NT2/D1 (cell line): Measurements from ENCODE around the gene ACSL1.
"Not testable (repeated sequence)": the region's sequence is repeated elsewhere in the genome, so short reads cannot be mapped to it uniquely, and the experiment has no call there.

ENCODE experiments used
- DNase-seq: peaks from one replicate; pipeline ENCODE4 v3.0.0-alpha.2; 2011; ENCODE audit warnings: low read depth, low spot score
- H3K27me3 ChIP-seq: 2 replicates; pipeline ENCODE4 v1.6.0; 2011; ENCODE audit warnings: mild to moderate bottlenecking; ENCODE audit not compliant: insufficient read length, insufficient read depth
- H3K36me3 ChIP-seq: 2 replicates; pipeline ENCODE4 v1.6.1; 2011; ENCODE audit warnings: mild to moderate bottlenecking, low read length, mixed read lengths; ENCODE audit not compliant: insufficient read depth, insufficient read length
- H3K4me1 ChIP-seq: 2 replicates; pipeline ENCODE4 v1.5.1; 2011; ENCODE audit not compliant: insufficient read depth, insufficient read length
- H3K4me3 ChIP-seq: 2 replicates; pipeline ENCODE4 v1.5.1; 2011; ENCODE audit warnings: low read depth; ENCODE audit not compliant: insufficient read length
- H3K9ac ChIP-seq: 2 replicates; pipeline ENCODE4 v1.6.0; 2011; ENCODE audit warnings: low read depth; ENCODE audit not compliant: insufficient read length
- H3K9me3 ChIP-seq: 2 replicates; pipeline ENCODE4 v1.5.1; 2011; ENCODE audit warnings: mild to moderate bottlenecking, low read length; ENCODE audit not compliant: insufficient read depth
- SUZ12 ChIP-seq: IDR thresholded peaks from 2 replicates; pipeline ENCODE4 v1.6.1; 2011; ENCODE audit not compliant: insufficient read length, insufficient read depth; ENCODE audit errors: extremely low read depth
- YY1 ChIP-seq: IDR thresholded peaks from 2 replicates; pipeline ENCODE4 v1.6.1; 2011; ENCODE audit not compliant: insufficient read length, insufficient read depth
- ZNF274 ChIP-seq: IDR thresholded peaks from 2 replicates; pipeline ENCODE4 v1.6.1; 2011; ENCODE audit warnings: mild to moderate bottlenecking, low read depth, low read length

Gene ACSL1

GRCh38 chr4:184782731-184783373 is 42.9 kb downstream of the ACSL1 start:
- no peak overlapping the region for H3K4me3 ChIP-seq
- peaks cover 2% of the 10 kb centered on the region for H3K4me1 ChIP-seq
- H3K36me3 ChIP-seq = no peaks in the 10 kb centered on the region
- TF ChIP-seq SUZ12 = no peak
- no peak for TF ChIP-seq ZNF274
- no peak for TF ChIP-seq YY1
- 0 out of 2 replicates have a peak, but pooled peaks cover 6% of the 10 kb centered on the region for H3K9me3 ChIP-seq
- DNase-seq = no peak
- H3K27me3 ChIP-seq = no peaks in the 10 kb centered on the region
- H3K9ac ChIP-seq = peak overlapping the region; percentile 21

- H3K9ac ChIP-seq, H3K9me3 ChIP-seq, DNase-seq, H3K4me1 ChIP-seq, H3K36me3 ChIP-seq, H3K27me3 ChIP-seq, H3K4me3 ChIP-seq: not testable (repeated sequence)
Observed at GRCh38 chr4:184779160-184779559, 46.6 kb downstream of the ACSL1 start.

DNA sequence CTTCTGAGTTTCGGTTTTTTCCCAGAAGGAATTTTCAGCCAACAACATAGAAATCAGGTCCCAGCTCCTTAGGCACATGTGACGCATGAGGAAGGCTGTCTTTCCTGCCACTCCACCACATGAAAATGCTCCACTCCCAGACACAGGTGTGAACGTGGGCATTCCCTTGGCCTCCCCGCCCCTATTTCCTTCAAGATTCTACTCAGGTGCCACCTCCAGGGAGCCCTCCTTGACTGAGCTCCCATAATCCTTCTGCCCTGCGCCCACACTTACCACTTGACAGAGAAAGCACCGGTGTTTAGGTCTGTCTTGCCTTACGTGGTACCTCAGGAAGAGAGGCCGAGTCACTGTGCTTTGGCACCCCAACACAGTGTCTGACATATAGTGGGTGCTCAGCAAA is 47.4 kb downstream of the ACSL1 start:
- TF ChIP-seq ZNF274 (no peak), YY1 (no peak), SUZ12 (no peak)
- no peaks in the 10 kb centered on the region for H3K27me3 ChIP-seq
- no peak overlapping the region for H3K9ac ChIP-seq
- no peaks in the 10 kb centered on the region for H3K36me3 ChIP-seq
- 0 out of 2 replicates have a peak, but pooled peaks cover 6% of the 10 kb centered on the region for H3K9me3 ChIP-seq
- no peak for DNase-seq
- peaks cover 2% of the 10 kb centered on the region for H3K4me1 ChIP-seq
- no peak overlapping the region for H3K4me3 ChIP-seq

GRCh38 chr4:184776821-184777220 is 48.9 kb downstream of the ACSL1 start:
- H3K9ac ChIP-seq = no peak overlapping the region
- DNase-seq = no peak
- no peaks in the 10 kb centered on the region for H3K36me3 ChIP-seq
- no peaks in the 10 kb centered on the region for H3K4me1 ChIP-seq
- H3K4me3 ChIP-seq = no peak overlapping the region
- TF ChIP-seq ZNF274 (no peak), YY1 (no peak), SUZ12 (no peak)
- H3K9me3 ChIP-seq = 0 out of 2 replicates have a peak, but pooled peaks cover 6% of the 10 kb centered on the region
- H3K27me3 ChIP-seq = no peaks in the 10 kb centered on the region

GRCh38 chr4:184775854-184776555 is 49.8 kb downstream of the ACSL1 start:
- no peaks in the 10 kb centered on the region for H3K36me3 ChIP-seq
- TF ChIP-seq SUZ12 = no peak
- no peak for TF ChIP-seq ZNF274
- no peak for TF ChIP-seq YY1
- H3K4me1 ChIP-seq = no peaks in the 10 kb centered on the region
- no peak overlapping the region for H3K4me3 ChIP-seq
- H3K9me3 ChIP-seq = 0 out of 2 replicates have a peak, but pooled peaks cover 6% of the 10 kb centered on the region
- H3K27me3 ChIP-seq = no peaks in the 10 kb centered on the region
- H3K9ac ChIP-seq = no peak overlapping the region
- DNase-seq = no peak

DNA sequence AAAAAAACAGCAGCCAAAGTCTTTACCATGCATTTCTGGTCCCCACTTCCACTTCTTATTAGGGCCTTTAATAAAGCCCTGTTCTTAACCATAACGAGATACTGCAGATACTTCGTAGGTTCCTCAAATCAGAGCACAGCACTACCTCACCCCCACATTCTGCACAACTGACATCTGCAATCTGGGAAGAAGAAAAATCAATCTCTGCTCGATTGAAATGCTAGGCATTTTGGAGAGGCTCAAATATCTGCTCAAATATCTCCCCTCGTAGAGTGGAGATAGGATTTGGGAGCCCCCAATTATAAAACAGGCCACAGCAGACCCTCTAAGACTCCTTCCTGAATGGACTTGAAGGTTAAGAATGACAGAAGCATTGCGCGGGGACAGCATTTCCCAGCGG is 51.6 kb downstream of the ACSL1 start:
- DNase-seq = no peak
- Histone ChIP-seq H3K36me3 (no peaks in the 10 kb centered on the region), H3K4me3 (no peak overlapping the region), H3K9ac (no peak overlapping the region), H3K4me1 (no peaks in the 10 kb centered on the region), H3K9me3 (0 out of 2 replicates have a peak, but pooled peaks cover 3% of the 10 kb centered on the region), H3K27me3 (no peaks in the 10 kb centered on the region)
- no peak for TF ChIP-seq SUZ12
- no peak for TF ChIP-seq YY1
- no peak for TF ChIP-seq ZNF274

DNA sequence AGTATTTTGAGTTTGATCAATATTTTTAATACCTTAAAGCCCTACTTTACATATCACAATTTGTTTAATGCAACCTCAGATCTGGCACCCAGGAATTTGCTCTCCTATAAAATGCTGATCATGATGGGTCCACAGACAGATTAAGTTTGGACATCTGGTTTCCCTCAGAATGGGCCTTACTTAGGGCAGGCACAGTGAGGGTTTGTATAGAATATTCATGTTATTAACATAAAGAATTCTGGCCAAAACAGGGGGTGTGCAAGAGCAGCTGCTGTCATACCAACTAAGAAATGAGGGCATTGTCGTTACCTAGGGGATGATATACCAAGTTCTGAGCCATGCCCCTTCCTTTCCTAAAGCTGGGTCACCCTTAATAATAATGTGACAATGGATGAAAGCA is 54.4 kb downstream of the ACSL1 start:
- no peaks in the 10 kb centered on the region for H3K36me3 ChIP-seq
- no peaks in the 10 kb centered on the region for H3K27me3 ChIP-seq
- H3K4me1 ChIP-seq = no peaks in the 10 kb centered on the region
- DNase-seq = no peak
- no peak overlapping the region for H3K4me3 ChIP-seq
- H3K9ac ChIP-seq = no peak overlapping the region
- no peak for TF ChIP-seq YY1
- no peak for TF ChIP-seq ZNF274
- TF ChIP-seq SUZ12 = no peak
- H3K9me3 ChIP-seq = no peaks in the 10 kb centered on the region
